MCF 10A (cell line): ENCODE measurements around the gene BPIFB2. TPM values are rescaled to one million over a fixed set of nuclear protein-coding genes. Genes with fewer than 3 reads are reported as not detected.

ENCODE experiments used
- BruUV-seq: library from RNA; stranded (reverse); fragments of 400-500 nt; replicated peaks from 2 replicates; lab custom pipeline; 2021; lab: Mats Ljungman, UMichigan
- CTCF ChIA-PET: fragments of 300-600 bp; sonication (Branson Sonifier 250); formaldehyde crosslinking; extraction: SDS; loops from one replicate; lab custom pipeline; 2021; ENCODE audit warnings: antibody characterized with exemption, inconsistent platforms; lab: Yijun Ruan, JAX
- POLR2A ChIA-PET: fragments of 300-600, 350-650 bp; sonication (Branson Sonifier 250); formaldehyde crosslinking; extraction: SDS; loops from one replicate; lab custom pipeline; 2020; ENCODE audit warnings: antibody characterized with exemption, inconsistent platforms; lab: Yijun Ruan, JAX
- DNase-seq: peaks from one replicate; pipeline ENCODE4 v3.0.0-alpha.2; 2018; ENCODE audit not compliant: unreplicated experiment
- H3K27ac Mint-ChIP-seq: one replicate; pipeline ENCODE4 v1.8.0; 2022; ENCODE audit warnings: mild to moderate bottlenecking, low read depth, mixed read lengths; ENCODE audit not compliant: unreplicated experiment
- H3K27me3 Mint-ChIP-seq: one replicate; pipeline ENCODE4 v1.8.0; 2022; ENCODE audit warnings: mixed read lengths; ENCODE audit not compliant: insufficient read depth, unreplicated experiment
- H3K36me3 Mint-ChIP-seq: one replicate; pipeline ENCODE4 v1.8.0; 2022; ENCODE audit warnings: mild to moderate bottlenecking, moderate library complexity, mixed read lengths; ENCODE audit not compliant: insufficient read depth, unreplicated experiment
- H3K4me1 Mint-ChIP-seq: one replicate; pipeline ENCODE4 v1.8.0; 2022; ENCODE audit warnings: mixed read lengths; ENCODE audit not compliant: insufficient read depth, unreplicated experiment
- H3K4me3 Mint-ChIP-seq: one replicate; pipeline ENCODE4 v1.8.0; 2022; ENCODE audit warnings: mild to moderate bottlenecking, moderate library complexity, mixed read lengths; ENCODE audit not compliant: unreplicated experiment
- H3K9me3 Mint-ChIP-seq: one replicate; pipeline ENCODE4 v1.8.0; 2022; ENCODE audit warnings: mixed read lengths; ENCODE audit not compliant: unreplicated experiment
- CTCF ChIP-seq: fragments of 200-600 bp; IDR thresholded peaks from one replicate; pipeline ENCODE4 v1.8.0; 2022; ENCODE audit warnings: antibody characterized with exemption, mild to moderate bottlenecking; ENCODE audit not compliant: unreplicated experiment
- intact Hi-C: fragments of 100-400 bp; cut with micrococcal nuclease; formaldehyde crosslinking; loops from 2 replicates; pipeline ENCODE4 v1.14.1; 2022
- total RNA-seq: library from RNA; stranded (reverse); gene quantifications from 2 replicates; pipeline ENCODE4 v1.2.3, GENCODE V29; 2022

The BPIFB2 gene
- total RNA-seq, 1 experiment from 2014 or later, result not detected

GRCh38 chr20:33012327-33013189 lies 5.1 kb downstream of the BPIFB2 start:
- H3K4me3 Mint-ChIP-seq, result no peak overlapping the region
- peaks cover 91% of the 10 kb centered on the region for H3K27me3 Mint-ChIP-seq
- DNase-seq, result no peak
- no peak overlapping the region for H3K27ac Mint-ChIP-seq
- H3K9me3 Mint-ChIP-seq, result no peaks in the 10 kb centered on the region
- ChIA-PET POLR2A (no interaction called here), CTCF (no interaction called here)
- intact Hi-C loops, result no loop called here
- no peak for TF ChIP-seq CTCF
- H3K36me3 Mint-ChIP-seq, result no peaks in the 10 kb centered on the region
- H3K4me1 Mint-ChIP-seq, result no peaks in the 10 kb centered on the region
- BruUV-seq, result no TSS peak

GRCh38 chr20:33013701-33014326 lies 6.3 kb downstream of the BPIFB2 start:
- DNase-seq, result no peak
- Mint-ChIP-seq H3K27me3 (peaks cover 92% of the 10 kb centered on the region), H3K4me3 (no peak overlapping the region), H3K9me3 (no peaks in the 10 kb centered on the region), H3K36me3 (no peaks in the 10 kb centered on the region), H3K27ac (no peak overlapping the region), H3K4me1 (no peaks in the 10 kb centered on the region)
- POLR2A ChIA-PET, result no interaction called here
- BruUV-seq, result no TSS peak
- no peak for TF ChIP-seq CTCF
- intact Hi-C loops, result no loop called here
- CTCF ChIA-PET, result interaction anchor here (0.8 to 1.2 kb wide), 3 partner anchors 8 to 286 kb away, joined by 3 to 5 read pairs (median 4); no protein-coding TSS in a partner anchor

- no peaks in the 10 kb centered on the region for H3K9me3 Mint-ChIP-seq
- CTCF ChIA-PET, result interaction anchor here (0.6 to 1.2 kb wide), 3 partner anchors 8 to 984 kb away, joined by 3 to 4 read pairs (median 3); no protein-coding TSS in a partner anchor
- no peak for TF ChIP-seq CTCF
- no TSS peak for BruUV-seq
- H3K27ac Mint-ChIP-seq, result no peak overlapping the region
- intact Hi-C loops, result no loop called here
- DNase-seq, result no peak
- peaks cover 90% of the 10 kb centered on the region for H3K27me3 Mint-ChIP-seq
- POLR2A ChIA-PET, result no interaction called here
- H3K4me1 Mint-ChIP-seq, result no peaks in the 10 kb centered on the region
- H3K36me3 Mint-ChIP-seq, result no peaks in the 10 kb centered on the region
- H3K4me3 Mint-ChIP-seq, result no peak overlapping the region
Measured at GRCh38 chr20:33014336-33015113, 7.0 kb downstream of the BPIFB2 start.

GRCh38 chr20:33015114-33015484 lies 7.6 kb downstream of the BPIFB2 start:
- no peaks in the 10 kb centered on the region for H3K4me1 Mint-ChIP-seq
- BruUV-seq, result no TSS peak
- no peaks in the 10 kb centered on the region for H3K36me3 Mint-ChIP-seq
- peaks cover 89% of the 10 kb centered on the region for H3K27me3 Mint-ChIP-seq
- DNase-seq, result no peak
- no peak for TF ChIP-seq CTCF
- intact Hi-C loops, result no loop called here
- ChIA-PET CTCF (interaction anchor here (0.6 to 1.0 kb wide), 2 partner anchors 9 to 985 kb away, joined by 3 to 4 read pairs; no protein-coding TSS in a partner anchor), POLR2A (no interaction called here)
- H3K9me3 Mint-ChIP-seq, result no peaks in the 10 kb centered on the region
- no peak overlapping the region for H3K27ac Mint-ChIP-seq
- H3K4me3 Mint-ChIP-seq, result no peak overlapping the region
